NCI-H2107 (cell line): ENCODE data around the gene LPO.
A peak's percentile ranks its signal among the peaks of the same experiment; 100 is the strongest.

Source experiments
- DNase-seq: peaks from one replicate; lab custom pipeline; 2025; lab: John Stamatoyannopoulos, UW

Gene LPO

DNA sequence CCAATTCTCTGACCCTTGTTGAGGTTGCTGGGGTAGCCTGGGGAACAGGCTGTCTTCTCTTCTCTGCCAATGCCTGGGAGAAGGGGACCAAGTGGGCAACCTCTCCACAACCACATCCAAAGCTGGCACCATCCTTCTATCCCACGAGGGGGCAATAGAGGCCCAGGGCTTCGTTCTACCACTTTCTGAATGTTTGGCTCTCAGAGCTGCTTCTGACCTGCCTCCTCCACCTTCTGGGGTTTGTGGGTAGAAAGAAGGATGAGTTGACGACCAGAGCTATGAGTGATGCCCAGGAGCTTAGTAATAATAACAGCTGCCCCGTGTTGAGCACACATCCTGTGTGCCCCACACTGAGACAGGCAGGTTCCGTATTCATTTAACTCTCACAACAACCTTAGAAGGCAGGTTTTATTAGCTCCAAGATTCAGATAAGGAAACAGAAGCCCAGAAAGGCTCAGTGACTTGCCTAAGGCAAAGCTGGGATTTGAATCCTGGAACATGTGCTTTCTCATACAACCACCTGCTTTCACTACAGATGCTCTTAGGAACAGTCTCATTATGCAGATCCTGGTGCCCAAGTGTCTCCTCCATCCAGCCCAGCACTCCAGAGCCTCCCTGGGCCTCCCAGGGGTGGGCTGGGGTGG is 79.2 kb downstream of the LPO start:
- DNase-seq: peak; percentile 27

DNA sequence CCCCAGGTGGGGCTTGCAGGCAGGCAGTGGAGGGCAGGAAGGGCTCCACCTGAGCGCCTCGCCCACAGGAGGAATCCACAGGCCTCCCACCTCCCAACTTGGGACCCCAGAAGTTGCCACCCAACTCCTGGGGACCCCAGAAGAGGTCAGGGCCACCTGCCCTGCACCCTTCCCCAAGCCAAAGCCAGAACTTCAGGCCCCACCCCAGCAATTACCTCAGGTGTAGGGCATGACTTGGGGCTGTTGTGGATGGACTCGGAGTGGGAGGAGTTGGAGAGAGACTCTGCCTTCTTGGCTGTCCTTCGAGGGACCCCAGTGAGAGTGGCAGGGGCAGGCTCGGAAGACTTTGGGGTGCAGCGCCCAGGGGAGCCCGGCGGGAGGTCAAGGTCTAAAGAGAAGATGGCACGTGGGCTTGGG is 79.7 kb downstream of the LPO start:
- no peak for DNase-seq
